Stimulated activated naive CD8-positive, alpha-beta T cell treated with anti-CD3 and anti-CD28 coated beads, Interleukin-15, Interleukin-2, amounts not matched to agents 100 ng/mL and 50 ng/mL, for 24 hours (primary cell): Measurements from ENCODE around the gene NOD2.

Source experiments
- H3K27ac Mint-ChIP-seq: one replicate; pipeline ENCODE4 v1.8.0; 2021; ENCODE audit warnings: mild to moderate bottlenecking, mixed read lengths
- H3K27me3 Mint-ChIP-seq: one replicate; pipeline ENCODE4 v1.8.0; 2021; ENCODE audit warnings: mixed read lengths
- H3K36me3 Mint-ChIP-seq: one replicate; pipeline ENCODE4 v1.8.0; 2021; ENCODE audit warnings: low read depth, mixed read lengths
- H3K4me1 Mint-ChIP-seq: one replicate; pipeline ENCODE4 v1.8.0; 2021; ENCODE audit warnings: low read depth, mixed read lengths
- H3K4me3 Mint-ChIP-seq: one replicate; pipeline ENCODE4 v1.8.0; 2021; ENCODE audit warnings: mild to moderate bottlenecking, mixed read lengths
- H3K9me3 Mint-ChIP-seq: one replicate; pipeline ENCODE4 v1.8.0; 2021; ENCODE audit warnings: mixed read lengths

The NOD2 gene

GRCh38 chr16:50665128-50665878 is 28.1 kb upstream of the NOD2 start:
- H3K4me3 Mint-ChIP-seq, result peak overlapping the region; percentile 64
- H3K27me3 Mint-ChIP-seq, result no peaks in the 10 kb centered on the region
- peaks cover 5% of the 10 kb centered on the region for H3K9me3 Mint-ChIP-seq
- H3K36me3 Mint-ChIP-seq, result peaks cover 4% of the 10 kb centered on the region
- H3K27ac Mint-ChIP-seq, result peak overlapping the region; percentile 76
- H3K4me1 Mint-ChIP-seq, result peaks cover 38% of the 10 kb centered on the region

GRCh38 chr16:50666658-50667496 is 26.5 kb upstream of the NOD2 start:
- Mint-ChIP-seq H3K27me3 (no peaks in the 10 kb centered on the region), H3K27ac (peak overlapping the region; percentile 81), H3K4me3 (peak overlapping the region; percentile 74), H3K4me1 (peaks cover 38% of the 10 kb centered on the region), H3K9me3 (peaks cover 5% of the 10 kb centered on the region), H3K36me3 (peaks cover 14% of the 10 kb centered on the region)

GRCh38 chr16:50667497-50668367 is 25.7 kb upstream of the NOD2 start:
- peak overlapping the region; percentile 81 for H3K27ac Mint-ChIP-seq
- no peaks in the 10 kb centered on the region for H3K27me3 Mint-ChIP-seq
- H3K4me1 Mint-ChIP-seq, result peaks cover 38% of the 10 kb centered on the region
- peaks cover 22% of the 10 kb centered on the region for H3K36me3 Mint-ChIP-seq
- H3K9me3 Mint-ChIP-seq, result peaks cover 5% of the 10 kb centered on the region
- H3K4me3 Mint-ChIP-seq, result peak overlapping the region; percentile 74

GRCh38 chr16:50668368-50669008 is 24.9 kb upstream of the NOD2 start:
- Mint-ChIP-seq H3K9me3 (peaks cover 9% of the 10 kb centered on the region), H3K4me3 (no peak overlapping the region), H3K27ac (peak overlapping the region; percentile 81), H3K4me1 (peaks cover 38% of the 10 kb centered on the region), H3K27me3 (no peaks in the 10 kb centered on the region), H3K36me3 (peaks cover 29% of the 10 kb centered on the region)

- peaks cover 35% of the 10 kb centered on the region for H3K4me1 Mint-ChIP-seq
- H3K9me3 Mint-ChIP-seq, result peaks cover 12% of the 10 kb centered on the region
- H3K4me3 Mint-ChIP-seq, result no peak overlapping the region
- no peak overlapping the region for H3K27ac Mint-ChIP-seq
- H3K27me3 Mint-ChIP-seq, result no peaks in the 10 kb centered on the region
- peaks cover 40% of the 10 kb centered on the region for H3K36me3 Mint-ChIP-seq
These were observed 23.7 kb upstream of the NOD2 start for GRCh38 chr16:50669741-50670140.

- Mint-ChIP-seq H3K4me3 (no peak overlapping the region), H3K27me3 (no peaks in the 10 kb centered on the region), H3K36me3 (peaks cover 48% of the 10 kb centered on the region), H3K9me3 (peaks cover 12% of the 10 kb centered on the region), H3K27ac (no peak overlapping the region), H3K4me1 (peaks cover 28% of the 10 kb centered on the region)
These were observed 22.9 kb upstream of the NOD2 start for GRCh38 chr16:50670476-50670875.

GRCh38 chr16:50671644-50672260 is 21.7 kb upstream of the NOD2 start:
- no peak overlapping the region for H3K4me3 Mint-ChIP-seq
- no peak overlapping the region for H3K27ac Mint-ChIP-seq
- peaks cover 18% of the 10 kb centered on the region for H3K4me1 Mint-ChIP-seq
- H3K36me3 Mint-ChIP-seq, result peaks cover 61% of the 10 kb centered on the region
- no peaks in the 10 kb centered on the region for H3K27me3 Mint-ChIP-seq
- peaks cover 12% of the 10 kb centered on the region for H3K9me3 Mint-ChIP-seq

GRCh38 chr16:50673496-50674275 is 19.7 kb upstream of the NOD2 start:
- H3K4me1 Mint-ChIP-seq, result peaks cover 14% of the 10 kb centered on the region
- H3K27ac Mint-ChIP-seq, result no peak overlapping the region
- no peak overlapping the region for H3K4me3 Mint-ChIP-seq
- peaks cover 68% of the 10 kb centered on the region for H3K36me3 Mint-ChIP-seq
- H3K27me3 Mint-ChIP-seq, result no peaks in the 10 kb centered on the region
- H3K9me3 Mint-ChIP-seq, result peaks cover 12% of the 10 kb centered on the region

GRCh38 chr16:50674831-50675230 is 18.6 kb upstream of the NOD2 start:
- H3K4me3 Mint-ChIP-seq, result no peak overlapping the region

GRCh38 chr16:50675686-50676610 is 17.5 kb upstream of the NOD2 start:
- Mint-ChIP-seq H3K4me1 (peaks cover 31% of the 10 kb centered on the region), H3K27me3 (no peaks in the 10 kb centered on the region), H3K27ac (no peak overlapping the region), H3K9me3 (peaks cover 12% of the 10 kb centered on the region), H3K4me3 (no peak overlapping the region), H3K36me3 (peaks cover 71% of the 10 kb centered on the region)

More at GRCh38 chr16:50674831-50675230, 18.6 kb upstream of the NOD2 start:
- peaks cover 71% of the 10 kb centered on the region for H3K36me3 Mint-ChIP-seq
- H3K27ac Mint-ChIP-seq, result no peak overlapping the region
- H3K9me3 Mint-ChIP-seq, result peaks cover 12% of the 10 kb centered on the region
- no peaks in the 10 kb centered on the region for H3K27me3 Mint-ChIP-seq
- peaks cover 25% of the 10 kb centered on the region for H3K4me1 Mint-ChIP-seq

GRCh38 chr16:50676684-50677225 is 16.7 kb upstream of the NOD2 start:
- no peak overlapping the region for H3K27ac Mint-ChIP-seq
- peaks cover 63% of the 10 kb centered on the region for H3K36me3 Mint-ChIP-seq
- no peaks in the 10 kb centered on the region for H3K27me3 Mint-ChIP-seq
- H3K4me1 Mint-ChIP-seq, result peaks cover 37% of the 10 kb centered on the region
- peaks cover 12% of the 10 kb centered on the region for H3K9me3 Mint-ChIP-seq
- no peak overlapping the region for H3K4me3 Mint-ChIP-seq

- Mint-ChIP-seq H3K9me3 (peaks cover 11% of the 10 kb centered on the region), H3K27me3 (no peaks in the 10 kb centered on the region), H3K4me1 (peaks cover 43% of the 10 kb centered on the region), H3K4me3 (no peak overlapping the region), H3K36me3 (peaks cover 57% of the 10 kb centered on the region), H3K27ac (peak overlapping the region; percentile 49)
These were observed 16.1 kb upstream of the NOD2 start for GRCh38 chr16:50677351-50677750.
